ENCODE measurements around the gene FASTKD3.

- no peak for TF ChIP-seq EZH2 (IDR thresholded peaks at IDR 0.05; ENCODE audit: borderline replicate concordance, insufficient read depth, low read length, poor library complexity, severe bottlenecking)
- no peak for TF ChIP-seq EP300 (conservative IDR thresholded peaks at IDR 0.05; ENCODE audit: poor library complexity, severe bottlenecking)
- TF ChIP-seq RAD21 (conservative IDR thresholded peaks at IDR 0.05), result no peak
- no peak for TF ChIP-seq CTCF (IDR thresholded peaks at IDR 0.05; ENCODE audit: poor library complexity, severe bottlenecking)
- no peak for TF ChIP-seq MXI1 (conservative IDR thresholded peaks at IDR 0.05; ENCODE audit: poor library complexity, severe bottlenecking)
Measured at GRCh38 chr5:7827610-7828009, 41.2 kb downstream of the FASTKD3 start.
